ENCODE measurements around the gene MYO18B.
A peak's percentile ranks its signal among the peaks of the same experiment; 100 is the strongest.

GRCh38 chr22:25775531-25775930 is 33.5 kb downstream of the MYO18B start:
- TF ChIP-seq USF2 (IDR thresholded peaks at IDR 0.05; ENCODE audit: low read length), result no peak
- peak in 1 of 2 experiments; percentile 26; a peak in 2 of 4 replicates for TF ChIP-seq RAD21 (IDR thresholded peaks at IDR 0.05 in 1 of 2, conservative IDR thresholded peaks at IDR 0.05 in 1 of 2; ENCODE audit: low read depth in 2 of 2, low read length in 2 of 2)
- no peak for TF ChIP-seq POLR2A (IDR thresholded peaks at IDR 0.05; ENCODE audit: control extremely low read depth in 1 of 2, low read depth in 2 of 2, low read length in 2 of 2)
- TF ChIP-seq CTCF (IDR thresholded peaks at IDR 0.05; ENCODE audit: control extremely low read depth in 1 of 3, insufficient read depth in 1 of 3, low read depth in 1 of 3, low read length in 3 of 3), result no peak
- TF ChIP-seq EZH2 (IDR thresholded peaks at IDR 0.05; ENCODE audit: low read depth, low read length, severe bottlenecking), result no peak
- TF ChIP-seq SP1 (IDR thresholded peaks at IDR 0.05; ENCODE audit: low read depth, low read length), result peak; percentile 89
- TF ChIP-seq POLR2AphosphoS5 (IDR thresholded peaks at IDR 0.05; ENCODE audit: low read depth, low read length), result no peak
- TF ChIP-seq FOSL1 (IDR thresholded peaks at IDR 0.05; ENCODE audit: insufficient read depth, low read depth, low read length), result no peak
- no peak for TF ChIP-seq EGR1 (IDR thresholded peaks at IDR 0.05; ENCODE audit: borderline replicate concordance, low read depth, low read length)
